HG02840 (cell line): ENCODE results near the gene PCSK2.

Source experiments
- ATAC-seq: cut with Tn5 transposase; IDR thresholded peaks from one replicate; pipeline ENCODE4 v1.9.1; 2021; ENCODE audit warnings: mild to moderate bottlenecking, moderate library complexity, moderate number of reproducible peaks; ENCODE audit not compliant: unreplicated experiment, low FRiP score

The PCSK2 gene

DNA sequence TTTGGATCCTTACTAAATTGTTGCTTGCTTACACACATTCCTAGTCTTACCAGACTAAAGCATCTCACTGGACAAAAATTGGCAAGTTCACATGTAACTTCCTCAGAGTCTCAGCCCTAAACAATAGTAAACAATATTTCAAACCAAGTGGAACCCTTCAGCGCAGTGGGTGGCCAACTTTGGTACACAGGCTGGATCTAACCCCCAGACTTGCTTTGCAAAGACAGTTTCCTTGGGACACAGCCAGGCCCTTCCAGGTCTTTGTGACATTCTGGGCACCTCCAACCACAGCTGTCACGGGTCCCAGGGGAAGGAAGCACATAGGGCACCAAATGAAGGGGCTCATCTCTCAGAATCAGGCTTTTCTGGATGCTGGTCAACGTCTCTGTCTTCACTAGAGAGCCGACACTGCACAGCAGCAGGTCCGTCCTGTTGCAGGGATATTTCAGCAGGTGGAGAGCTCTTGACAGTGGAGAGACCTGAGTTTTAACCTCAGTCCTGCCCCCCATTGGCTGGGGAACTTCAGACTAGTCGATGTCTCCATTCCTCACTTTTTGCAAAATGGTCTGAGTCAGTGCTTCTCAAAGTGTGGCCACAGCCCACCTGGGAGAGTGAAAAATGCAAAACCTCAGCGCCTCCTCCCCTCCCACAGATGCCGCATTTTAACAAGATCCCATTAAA is 212.9 kb downstream of the PCSK2 start:
- ATAC-seq: no peak

DNA sequence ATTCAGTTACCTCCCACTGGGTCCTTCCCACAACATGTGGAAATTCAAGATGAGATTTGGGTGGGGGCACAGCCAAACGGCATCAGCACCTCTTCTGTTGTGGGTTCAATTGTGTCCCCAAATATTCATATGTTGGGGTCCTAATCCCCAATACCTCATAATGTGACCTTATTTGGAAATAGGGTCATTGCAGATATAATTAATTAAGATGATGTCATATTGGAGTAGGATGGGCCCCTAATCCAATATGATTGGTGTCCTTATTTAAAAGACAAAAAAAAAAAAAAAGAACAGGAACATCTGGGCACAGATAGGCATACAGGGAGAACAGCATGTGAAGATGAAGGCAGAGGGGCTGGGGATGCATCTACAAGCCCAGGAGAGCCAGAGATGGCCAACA is 214.9 kb downstream of the PCSK2 start:
- ATAC-seq: no peak

DNA sequence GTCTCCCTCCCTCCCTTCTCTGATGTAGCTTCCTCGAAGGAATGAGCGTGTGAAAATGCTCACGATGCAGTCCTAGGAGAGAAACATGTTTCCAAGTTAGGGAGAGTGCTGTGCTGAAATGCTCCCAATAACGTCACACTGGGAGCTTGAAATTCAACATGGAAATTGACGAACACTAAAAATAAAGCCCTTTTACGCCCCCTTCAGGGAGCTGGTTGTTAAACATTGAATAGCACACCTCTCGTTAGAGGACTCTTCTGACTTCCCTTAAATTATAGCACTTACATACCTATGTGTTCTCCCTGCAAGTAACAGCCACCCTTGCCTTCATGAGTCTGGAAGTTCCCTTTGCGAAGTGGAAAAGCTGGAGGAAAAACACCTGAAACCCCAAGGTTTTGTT is 215.7 kb downstream of the PCSK2 start:
- ATAC-seq: no peak

DNA sequence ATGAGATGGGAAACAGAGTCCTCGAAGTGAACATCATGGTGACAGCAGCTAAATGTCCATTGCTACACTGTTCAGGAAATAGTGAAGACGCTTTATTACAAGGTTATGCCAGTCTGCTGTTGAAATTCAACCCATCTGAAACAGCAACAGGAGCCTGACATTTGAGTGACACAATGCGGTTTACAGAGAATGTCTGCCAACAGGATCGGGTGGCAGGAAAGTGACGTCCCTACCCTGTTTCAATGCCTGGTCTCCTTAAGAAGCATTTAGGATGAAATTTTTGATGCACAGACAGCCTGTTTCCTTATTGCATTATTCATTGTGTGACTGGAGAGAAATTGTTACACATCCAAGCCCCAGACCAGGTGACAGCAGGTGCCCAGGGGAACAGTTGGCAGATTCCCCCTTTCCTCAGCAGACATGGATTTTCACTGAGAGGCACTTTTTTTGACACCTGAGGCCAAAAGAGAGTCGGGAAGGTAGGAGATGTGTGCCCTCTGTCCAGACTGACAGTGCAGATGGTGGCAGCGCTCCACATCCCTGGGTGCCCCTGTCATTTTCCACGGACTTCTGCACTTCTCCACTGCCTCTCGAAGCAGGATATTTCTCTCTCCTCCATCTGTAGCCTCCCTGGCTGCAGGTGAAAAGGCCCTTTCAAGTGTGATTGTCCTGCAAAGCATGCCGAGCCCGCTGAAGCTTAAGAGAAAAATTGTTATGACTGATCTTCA is 216.5 kb downstream of the PCSK2 start:
- ATAC-seq: no peak

DNA sequence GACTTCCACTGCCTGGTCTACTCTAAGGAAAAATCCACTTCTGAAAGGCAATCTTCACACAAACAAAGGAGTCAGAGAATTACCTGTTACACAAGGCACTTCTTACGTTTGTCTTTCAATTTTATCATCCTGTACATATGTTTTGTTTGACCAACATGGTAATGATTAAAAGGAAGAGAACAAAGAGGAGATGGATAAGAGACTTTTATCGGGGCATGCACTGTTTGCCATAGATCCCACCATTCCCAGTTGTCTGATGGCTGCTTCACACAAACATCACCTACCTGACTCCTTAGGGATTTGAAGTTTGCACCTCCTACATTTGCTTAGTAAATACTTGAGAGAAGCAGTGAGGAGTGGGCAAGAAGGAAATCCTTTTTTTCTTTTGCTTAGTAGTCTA is 217.3 kb downstream of the PCSK2 start:
- no peak for ATAC-seq

DNA sequence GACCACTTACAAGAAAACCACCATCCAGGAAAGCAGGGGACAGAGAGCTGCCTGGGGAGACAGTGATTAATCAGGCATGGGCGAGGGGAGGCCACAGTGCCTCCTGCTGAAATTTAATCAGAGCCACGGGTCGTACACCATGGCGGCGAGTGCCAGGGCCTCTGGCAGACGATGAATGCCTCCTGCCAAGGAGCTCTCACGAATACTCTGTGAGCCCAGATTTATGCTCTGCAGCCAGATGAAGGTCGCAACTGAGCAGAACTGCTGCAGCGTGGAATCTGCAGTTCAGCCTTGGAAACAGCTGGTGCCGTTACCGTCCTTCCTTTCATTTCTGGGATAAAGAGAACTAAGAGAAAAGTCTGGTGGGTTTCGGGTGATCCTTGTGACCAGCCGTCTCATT is 218.7 kb downstream of the PCSK2 start:
- ATAC-seq: no peak

DNA sequence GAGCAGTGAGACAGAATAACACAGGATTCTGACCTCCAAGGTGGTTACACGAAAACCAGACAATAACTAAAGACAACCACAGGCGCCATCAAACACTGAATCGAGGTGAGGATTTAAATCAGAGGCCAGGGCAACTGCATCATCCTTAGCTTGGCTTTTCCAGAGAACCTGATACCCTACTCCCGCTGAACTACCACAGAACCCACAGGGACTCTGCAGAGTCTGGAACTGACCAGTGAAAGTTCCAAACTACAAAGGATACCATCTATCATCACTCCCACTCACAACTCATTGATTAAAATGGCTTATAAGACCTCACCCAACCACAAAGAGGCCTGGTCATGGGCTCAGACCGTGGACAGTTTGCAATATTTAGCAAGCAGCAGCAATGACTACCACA is 219.3 kb downstream of the PCSK2 start:
- no peak for ATAC-seq

DNA sequence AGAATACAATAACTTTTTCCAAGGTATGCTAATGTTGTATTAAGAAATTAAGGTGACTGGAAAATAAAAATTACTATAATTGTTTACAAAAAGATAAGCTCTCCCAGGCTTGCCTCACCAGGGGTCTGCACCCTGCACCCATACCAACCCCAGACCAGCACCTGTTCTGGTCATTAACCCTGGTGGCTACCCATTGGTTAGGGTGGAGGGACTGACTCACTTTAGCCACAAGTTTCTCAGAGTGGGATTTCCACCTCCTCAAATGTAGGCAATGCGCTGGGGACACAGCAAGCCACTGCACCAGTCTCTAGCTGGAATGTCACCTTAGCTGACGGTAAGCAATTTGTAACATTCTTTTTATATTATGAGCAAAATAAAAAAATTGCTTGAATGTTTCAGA is 221.2 kb downstream of the PCSK2 start:
- ATAC-seq: no peak

DNA sequence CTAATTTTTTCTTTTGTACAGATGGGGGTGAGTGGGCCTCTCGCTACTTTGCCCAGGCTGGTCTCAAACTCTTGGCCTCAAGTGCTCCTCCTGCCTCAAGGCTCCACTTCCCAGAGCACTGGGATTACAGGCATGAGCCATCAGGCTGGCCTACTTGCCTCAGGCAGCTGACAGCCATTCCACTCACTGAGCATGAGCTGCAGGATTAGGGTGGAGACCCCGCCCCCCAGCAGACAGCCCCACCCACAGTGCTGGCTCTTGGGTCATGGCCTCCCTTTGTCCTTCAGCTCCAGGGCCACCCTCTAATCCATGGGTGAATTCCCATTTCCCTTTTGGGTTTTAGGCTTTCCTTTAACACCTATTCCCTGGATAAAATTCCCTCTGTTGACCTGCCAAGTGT is 222.2 kb downstream of the PCSK2 start:
- no peak for ATAC-seq

DNA sequence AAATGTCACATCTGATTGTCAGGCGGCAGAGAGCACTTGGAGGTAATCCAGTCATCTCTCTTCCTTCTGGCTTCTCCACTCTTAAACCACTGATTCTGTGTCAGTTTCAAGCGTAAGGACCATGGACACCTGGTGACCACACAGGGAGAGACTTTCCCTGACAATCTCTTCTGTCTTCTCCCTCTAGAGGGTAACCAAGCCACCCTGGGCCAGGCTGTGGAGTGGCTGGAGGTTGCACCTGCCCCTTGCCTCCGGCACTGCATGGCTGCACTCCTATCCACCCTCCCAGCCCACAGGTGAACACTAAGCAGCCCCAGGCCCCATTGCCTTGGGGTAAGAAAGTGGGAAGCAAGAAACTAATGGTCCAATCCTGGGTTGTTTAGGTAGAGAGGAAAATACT is 225.6 kb downstream of the PCSK2 start:
- no peak for ATAC-seq

DNA sequence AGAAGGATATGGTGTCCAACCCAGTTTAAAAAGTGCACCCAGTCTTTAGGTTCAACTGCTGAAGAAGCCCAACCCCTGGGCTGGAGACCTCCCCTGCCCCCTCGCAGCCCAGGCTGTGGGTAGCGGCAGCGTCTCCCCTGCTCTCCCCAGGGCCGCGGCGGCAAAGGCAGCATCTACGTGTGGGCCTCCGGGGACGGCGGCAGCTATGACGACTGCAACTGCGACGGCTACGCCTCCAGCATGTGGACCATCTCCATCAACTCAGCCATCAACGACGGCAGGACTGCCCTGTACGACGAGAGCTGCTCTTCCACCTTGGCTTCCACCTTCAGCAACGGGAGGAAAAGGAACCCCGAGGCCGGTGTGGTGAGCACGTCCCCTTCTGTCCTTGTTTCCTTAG is 226.8 kb downstream of the PCSK2 start:
- ATAC-seq: no peak

DNA sequence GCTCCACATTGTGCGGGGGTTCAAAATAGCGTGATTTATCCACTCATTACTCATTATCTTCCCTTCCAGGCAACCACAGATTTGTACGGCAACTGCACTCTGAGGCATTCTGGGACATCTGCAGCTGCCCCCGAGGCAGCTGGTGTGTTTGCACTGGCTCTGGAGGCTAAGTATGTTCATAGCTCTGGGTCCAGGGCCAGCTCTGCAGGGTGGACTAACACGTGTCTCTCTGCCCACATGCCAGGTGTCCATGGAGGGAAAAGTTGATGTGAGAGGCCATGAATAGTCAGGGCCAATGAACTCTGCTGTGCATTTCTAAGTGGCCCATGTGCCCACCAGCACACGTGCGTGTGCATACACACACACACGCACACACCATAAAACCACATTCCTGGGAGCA is 229.4 kb downstream of the PCSK2 start:
- ATAC-seq: no peak

DNA sequence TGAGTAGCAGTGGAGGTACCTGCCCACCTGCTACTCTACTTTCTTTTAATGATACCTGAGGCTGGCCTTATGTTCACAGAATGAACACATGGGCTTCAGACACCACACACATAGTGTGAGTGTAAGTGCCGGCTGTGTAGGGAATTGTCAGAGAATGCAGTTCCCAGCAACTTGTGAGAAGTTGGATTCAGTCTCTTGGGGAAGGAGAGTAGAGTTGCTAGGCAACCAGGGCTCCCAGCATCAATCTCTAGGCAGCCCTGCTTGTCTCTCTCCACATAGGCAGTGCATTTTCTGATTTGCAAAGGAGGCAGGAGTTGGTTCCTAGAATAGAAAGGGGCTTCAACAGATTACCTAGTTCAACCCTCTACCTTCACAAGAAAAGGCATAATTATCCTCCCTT is 230.2 kb downstream of the PCSK2 start:
- no peak for ATAC-seq

DNA sequence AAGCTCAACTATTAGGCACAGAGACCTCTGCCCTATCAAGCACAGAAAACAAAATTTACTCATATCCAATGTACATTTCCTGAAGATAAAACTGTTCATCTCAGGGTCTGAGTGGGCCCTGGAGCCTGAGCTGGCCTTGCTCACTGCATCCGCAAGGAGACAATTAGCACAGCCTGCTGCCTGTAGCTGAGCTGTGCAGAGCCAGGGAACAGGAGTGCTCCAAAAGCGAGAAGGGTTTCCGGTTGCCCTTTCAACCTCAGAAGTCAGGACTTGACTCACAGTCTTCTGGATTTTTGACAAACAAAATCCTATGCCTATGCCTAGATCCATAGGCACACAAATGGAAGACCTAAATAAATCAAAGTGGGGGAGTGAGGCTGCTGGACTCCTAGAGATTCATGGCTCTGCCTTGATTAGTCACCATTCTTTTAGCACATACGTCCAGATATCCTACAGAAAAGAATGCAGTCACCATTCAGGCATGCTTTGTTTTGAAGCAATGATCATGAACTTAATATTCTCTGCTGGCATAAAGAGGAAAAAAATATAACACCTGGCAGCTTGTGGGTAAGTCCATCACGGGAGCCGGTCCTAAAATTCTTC is 230.8 kb downstream of the PCSK2 start:
- no peak for ATAC-seq

DNA sequence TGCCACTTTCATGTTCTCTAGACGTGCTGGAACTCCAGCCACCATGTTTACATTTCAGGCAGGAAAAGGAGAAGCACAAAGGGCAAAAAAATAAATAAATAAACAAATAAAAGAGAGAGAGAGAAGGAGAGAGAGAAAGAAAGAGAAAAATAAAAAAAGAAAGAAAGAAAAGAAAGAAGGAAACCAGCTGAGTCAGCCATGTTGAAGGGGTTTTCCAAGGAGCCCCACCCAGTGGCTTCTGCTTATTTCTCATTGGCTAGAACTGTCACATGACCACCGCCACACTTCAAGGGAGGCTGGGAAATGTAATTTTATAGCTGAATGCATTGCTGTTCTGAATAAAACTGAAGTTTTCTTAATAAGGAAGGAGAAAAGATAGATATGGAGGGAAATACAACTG is 233.3 kb downstream of the PCSK2 start:
- no peak for ATAC-seq

DNA sequence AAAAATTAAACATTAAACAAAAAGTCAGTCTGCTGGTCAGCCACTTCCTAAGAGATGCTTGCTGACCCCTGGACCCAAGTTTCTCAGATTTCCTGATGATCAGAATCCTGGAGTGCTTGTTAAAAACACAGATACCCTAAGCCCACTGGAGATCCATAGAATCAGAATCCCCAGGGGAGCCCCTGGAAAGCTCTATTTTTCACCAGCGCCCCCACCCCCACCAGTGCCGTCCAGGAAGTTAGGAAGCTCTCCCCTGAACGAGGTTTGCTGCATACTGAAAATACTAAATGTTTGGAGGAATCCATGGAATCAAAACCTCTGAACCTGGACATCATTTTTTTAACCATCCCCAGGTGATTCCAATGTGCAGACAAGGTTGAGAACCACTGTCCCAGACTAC is 235.1 kb downstream of the PCSK2 start:
- no peak for ATAC-seq

DNA sequence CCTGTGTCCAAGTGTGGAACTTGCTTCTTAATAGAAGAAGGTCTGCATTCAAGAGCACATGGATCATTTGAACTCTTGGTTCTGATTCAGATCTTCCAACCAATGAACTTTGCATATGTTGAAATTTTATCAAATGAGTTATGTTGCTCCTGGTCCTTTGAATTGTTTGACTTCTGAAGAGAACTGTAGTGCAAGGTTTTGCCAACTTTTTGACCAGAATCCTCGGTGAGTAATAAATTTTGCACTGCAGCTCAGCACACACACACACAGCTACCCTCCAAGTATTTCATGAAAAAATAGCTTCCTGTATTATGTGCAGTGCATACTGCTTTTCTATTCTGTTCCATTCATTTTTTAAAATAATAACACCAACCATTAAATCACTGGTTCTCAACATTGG is 236.9 kb downstream of the PCSK2 start:
- no peak for ATAC-seq

DNA sequence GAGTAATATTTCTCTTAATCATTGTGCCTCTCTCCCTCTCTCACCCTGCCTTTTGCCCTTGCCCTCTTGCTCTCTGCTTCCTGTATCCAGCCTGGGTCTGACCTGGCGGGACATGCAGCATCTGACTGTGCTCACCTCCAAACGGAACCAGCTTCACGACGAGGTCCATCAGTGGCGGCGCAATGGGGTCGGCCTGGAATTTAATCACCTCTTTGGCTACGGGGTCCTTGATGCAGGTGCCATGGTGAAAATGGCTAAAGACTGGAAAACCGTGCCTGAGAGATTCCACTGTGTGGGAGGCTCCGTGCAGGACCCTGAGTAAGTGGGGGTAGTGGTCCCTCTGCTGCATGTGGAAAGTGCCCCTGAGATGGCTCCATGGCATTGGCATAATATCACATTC is 238.4 kb downstream of the PCSK2 start:
- ATAC-seq: no peak

DNA sequence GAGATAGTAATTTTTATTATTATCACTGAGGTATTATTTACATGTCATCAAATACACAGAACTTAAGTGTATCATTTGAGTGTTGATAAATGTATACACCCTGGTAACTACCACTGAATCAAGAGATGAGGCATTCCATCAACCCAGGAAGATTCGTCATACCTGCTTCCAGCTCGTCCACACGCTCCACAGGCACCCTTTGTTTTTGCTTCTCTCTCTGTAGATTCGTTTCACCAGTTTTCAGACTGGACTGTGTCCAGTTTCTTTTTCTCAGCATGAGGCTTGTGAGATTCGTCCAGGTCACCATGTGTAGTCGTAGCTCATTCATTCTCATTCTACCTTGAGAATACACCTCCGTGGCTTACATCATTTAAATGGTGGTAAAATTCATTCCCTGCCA is 239.8 kb downstream of the PCSK2 start:
- no peak for ATAC-seq

DNA sequence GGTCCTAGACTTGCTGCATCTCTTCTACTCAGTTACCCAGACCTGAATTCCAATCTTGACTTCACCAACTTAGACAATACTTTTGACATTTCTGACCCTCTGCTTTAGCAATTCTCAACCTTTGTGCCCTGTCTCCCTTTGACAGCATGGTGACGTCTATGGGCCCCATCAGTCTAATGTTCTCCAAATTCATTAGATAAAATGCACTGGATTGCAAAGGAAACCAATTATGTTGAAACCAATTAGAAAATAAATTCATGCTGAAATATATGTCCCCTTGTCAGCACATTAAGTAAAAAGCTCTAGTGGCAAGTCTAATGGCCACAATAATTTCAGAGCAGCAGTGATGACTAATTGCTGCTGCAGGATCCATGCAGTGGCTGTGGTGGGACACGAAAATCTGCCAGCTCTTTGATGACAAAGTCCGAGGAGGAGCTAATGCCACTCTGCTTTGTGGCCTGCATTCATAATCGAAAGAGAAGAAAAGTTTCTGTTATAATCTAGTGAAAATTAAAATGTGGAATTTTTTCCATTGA is 240.3 kb downstream of the PCSK2 start:
- ATAC-seq: no peak

DNA sequence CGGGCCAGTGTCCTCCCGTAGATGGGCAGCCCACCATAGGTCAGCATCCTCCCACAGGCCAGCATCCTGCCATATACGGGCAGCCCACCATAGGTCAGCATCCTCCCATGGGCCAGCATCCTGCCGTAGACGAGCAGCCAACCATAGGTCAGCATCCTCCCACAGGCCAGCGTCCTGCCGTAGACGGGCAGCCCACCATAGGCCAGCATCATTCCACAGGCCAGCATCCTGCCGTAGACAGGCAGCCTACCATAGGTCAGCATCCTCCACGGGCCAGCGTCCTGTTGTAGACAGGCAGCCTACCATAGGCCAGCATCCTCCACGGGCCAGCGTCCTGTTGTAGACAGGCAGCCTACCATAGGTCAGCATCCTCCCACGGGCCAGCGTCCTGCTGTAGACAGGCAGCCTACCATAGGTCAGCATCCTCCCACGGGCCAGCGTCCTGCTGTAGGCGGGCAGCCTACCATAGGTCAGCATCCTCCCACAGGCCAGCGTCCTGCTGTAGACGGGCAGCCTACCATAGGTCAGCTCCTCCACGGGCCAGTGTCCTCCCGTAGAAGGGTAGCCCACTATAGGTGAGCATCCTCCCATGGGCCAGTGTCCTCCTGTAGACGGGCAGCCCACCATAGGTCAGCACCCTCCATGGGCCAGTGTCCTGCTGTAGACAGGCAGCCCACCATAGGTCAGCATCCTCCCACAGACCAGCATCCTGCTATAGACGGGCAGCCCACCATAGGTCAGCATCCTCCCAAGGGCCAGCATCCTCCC is 241.4 kb downstream of the PCSK2 start:
- ATAC-seq: no peak
